NCI-H226 (cell line): ENCODE results near the gene VWA1.
"Not testable (repeated sequence)": the region's sequence is repeated elsewhere in the genome, so short reads cannot be mapped to it uniquely, and the experiment has no call there.

Source experiments
- DNase-seq: peaks from one replicate; pipeline ENCODE4 v3.0.0-alpha.2; 2015

The VWA1 gene, protein sequence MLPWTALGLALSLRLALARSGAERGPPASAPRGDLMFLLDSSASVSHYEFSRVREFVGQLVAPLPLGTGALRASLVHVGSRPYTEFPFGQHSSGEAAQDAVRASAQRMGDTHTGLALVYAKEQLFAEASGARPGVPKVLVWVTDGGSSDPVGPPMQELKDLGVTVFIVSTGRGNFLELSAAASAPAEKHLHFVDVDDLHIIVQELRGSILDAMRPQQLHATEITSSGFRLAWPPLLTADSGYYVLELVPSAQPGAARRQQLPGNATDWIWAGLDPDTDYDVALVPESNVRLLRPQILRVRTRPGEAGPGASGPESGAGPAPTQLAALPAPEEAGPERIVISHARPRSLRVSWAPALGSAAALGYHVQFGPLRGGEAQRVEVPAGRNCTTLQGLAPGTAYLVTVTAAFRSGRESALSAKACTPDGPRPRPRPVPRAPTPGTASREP

DNA sequence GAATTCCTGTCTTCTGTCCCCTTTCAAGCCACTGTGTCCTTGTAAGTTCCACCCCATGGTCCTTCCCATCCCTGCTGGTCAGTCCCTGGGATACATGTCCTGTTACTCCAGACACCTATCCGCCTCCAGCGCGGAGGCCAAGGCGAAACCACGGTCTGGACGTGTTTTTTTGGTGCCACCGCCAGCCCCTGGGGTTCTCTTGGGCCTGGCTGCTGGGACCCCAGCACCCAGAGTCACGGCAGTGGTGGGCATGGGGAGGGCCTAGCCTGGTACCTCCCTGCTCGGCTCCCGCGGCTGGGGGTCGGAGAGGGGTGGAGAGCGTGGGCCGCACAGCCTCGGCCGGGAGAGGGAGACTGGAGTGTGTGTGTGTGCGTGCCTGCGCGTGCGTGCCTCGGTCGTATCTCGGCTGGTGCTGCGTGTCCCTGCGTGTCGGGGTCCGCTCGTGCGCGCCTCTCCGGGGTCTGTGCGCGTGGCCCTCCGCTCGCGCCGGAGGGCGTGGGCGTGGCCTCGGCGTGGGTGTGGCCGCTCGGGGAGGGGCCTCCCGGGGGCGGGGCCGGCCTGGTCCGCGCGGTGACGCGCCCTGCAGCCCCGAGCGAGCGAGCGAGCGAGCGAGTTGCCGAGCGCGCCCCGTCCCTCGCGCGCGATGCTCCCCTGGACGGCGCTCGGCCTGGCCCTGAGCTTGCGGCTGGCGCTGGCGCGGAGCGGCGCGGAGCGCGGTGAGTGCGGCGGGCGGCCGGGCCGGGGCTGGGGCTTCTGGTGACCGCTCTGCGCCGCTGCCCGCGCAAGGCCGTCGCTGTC lies at the start of gene VWA1:
Gene VWA1, plus strand, starts transcription at position 585 of the 798 bp plus-strand sequence. Its CDS starts 59 bp downstream, at position 644.
- DNase-seq, result no peak

DNA sequence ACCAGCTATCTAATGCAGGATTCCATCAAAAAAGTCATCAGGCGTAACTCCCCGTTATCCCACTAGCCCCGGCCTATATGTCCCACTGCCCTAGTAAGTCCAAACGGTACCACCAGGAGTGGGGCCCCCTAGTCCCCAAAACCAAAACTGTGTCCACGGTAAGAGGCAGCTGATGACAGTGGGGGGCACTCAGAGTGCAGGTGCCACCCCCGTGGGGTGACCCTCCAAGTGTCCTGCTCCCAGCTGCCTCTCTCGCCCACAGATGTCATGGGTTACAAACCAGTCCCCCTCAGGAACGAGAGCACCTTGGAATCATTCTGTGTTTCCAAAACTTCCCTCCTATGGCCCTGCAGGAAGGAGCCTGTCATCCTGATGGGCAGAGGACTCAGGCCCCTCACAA lies 49.6 kb upstream of the VWA1 start:
- DNase-seq, result no peak

DNA sequence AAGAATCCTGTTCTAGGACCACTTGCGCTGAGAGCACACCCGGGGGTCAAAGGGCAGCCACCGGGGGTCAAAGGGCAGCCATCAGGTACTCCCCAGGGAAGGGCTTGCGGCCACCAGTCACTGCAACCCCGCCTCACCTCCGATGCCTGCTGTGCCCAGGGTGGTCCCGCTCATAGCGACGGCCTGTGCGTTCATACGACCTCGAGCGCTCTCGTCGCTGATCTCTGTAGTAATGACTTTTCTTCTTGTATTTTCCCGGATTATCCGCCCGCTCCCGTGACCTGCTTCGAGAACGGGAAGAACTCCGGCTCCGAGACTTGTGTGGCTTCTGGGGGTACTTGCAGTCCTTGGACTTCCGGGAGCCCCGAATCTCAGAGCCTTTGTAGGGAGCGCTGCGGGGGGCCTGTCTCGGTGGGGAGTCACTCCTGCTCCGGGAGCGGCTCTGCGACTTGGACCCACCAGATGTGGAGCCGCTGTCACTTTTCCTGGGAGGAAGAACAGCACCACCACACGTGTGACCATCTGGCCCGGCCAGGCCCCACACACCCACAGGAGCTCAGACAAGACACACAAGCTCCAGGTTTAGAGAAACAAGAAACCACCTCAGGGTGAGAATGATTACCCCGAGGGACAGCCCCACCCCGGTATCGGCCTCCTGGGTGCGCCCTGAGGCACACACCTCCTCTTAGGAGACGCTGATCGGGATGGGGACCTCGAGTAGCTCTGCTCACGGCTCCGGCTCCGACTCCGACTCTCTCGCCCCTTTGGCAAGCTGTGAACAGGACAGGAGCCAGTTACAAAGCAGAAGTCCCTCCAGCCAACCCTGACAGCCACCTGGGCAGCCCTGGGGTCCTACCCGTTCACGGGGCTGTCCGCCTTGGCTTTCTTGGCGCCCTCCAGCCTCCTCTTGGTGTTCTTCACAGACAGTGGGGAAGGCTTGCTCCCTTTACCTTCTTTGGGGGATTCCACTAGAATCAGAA lies 48.1 kb upstream of the VWA1 start:
- DNase-seq, result no peak

DNA sequence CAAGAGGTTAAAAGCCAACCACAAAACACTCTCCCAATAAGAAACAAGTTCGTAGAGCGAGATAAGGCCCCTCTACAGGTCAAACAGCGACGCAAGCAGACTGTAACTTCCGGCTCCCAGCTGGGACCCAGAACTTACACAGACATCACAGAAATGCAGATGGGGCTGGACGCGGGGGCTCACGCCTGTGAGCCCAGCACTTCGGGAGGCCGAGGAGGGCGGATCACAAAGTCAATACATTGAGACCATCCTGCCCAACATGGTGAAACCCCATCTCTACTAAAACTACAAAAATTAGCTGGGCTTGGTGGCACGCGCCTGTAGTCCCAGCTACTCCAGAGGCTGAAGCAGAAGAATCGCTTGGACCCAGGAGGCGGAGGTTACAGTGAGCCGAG lies 47.4 kb upstream of the VWA1 start:
- DNase-seq, result no peak

DNA sequence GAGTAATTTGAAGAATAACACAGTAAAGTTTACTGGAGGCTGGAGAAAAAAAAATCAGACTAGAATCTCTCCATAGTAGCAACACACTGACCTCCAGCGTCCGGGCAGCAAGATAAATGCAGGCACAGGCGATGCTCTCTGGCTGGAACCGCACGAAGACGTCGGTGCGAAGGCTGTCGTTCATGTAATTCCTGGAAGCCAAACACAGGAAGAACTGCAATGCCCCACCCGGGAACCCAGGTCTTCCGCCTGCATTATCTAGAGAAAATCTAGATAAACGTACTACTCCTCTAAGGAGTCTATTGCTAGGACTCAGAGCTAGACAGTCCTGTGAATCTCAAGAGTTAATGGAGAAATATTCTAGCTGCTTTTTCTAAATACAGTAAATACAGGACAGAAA lies 44.8 kb upstream of the VWA1 start:
- no peak for DNase-seq

DNA sequence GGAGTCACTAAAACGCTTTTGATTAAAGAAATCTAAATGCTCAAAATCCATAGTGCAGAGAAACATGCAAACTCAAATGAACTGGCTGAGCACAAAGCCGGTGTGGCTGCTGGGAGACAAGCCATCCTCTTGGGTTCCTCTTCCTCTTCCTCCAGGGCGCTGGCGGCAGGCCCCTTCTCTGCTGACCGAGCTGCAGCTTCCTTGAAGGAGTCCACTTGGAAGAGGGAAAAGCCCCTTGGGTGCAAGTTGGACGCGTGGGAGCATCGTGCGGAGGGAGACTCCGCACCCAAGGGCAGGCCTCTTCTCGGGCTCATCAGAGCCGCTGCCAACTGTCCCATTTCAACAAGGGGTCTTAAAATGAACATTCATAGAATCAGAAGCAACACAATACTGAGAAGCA lies 44.3 kb upstream of the VWA1 start:
- DNase-seq, result no peak

DNA sequence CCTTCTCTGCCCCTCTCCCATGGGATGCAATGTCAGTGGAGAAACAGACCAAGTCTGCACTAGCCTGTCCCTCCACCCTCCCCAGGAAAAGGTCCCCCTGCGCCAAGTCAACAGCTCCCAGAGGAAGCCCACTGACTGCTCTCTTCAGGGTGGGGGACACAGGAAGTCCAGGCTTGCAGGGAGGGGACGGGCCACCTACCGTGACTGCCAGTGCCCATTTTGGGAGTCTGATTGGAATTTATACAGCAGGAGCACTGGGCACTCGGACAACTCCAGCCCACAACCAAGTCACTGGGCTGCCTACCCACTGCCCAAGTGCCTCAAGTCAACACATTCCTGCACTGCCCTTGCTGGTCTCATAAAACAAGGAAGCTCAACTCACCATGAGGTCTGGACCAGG lies 42.5 kb upstream of the VWA1 start:
- DNase-seq, result no peak

DNA sequence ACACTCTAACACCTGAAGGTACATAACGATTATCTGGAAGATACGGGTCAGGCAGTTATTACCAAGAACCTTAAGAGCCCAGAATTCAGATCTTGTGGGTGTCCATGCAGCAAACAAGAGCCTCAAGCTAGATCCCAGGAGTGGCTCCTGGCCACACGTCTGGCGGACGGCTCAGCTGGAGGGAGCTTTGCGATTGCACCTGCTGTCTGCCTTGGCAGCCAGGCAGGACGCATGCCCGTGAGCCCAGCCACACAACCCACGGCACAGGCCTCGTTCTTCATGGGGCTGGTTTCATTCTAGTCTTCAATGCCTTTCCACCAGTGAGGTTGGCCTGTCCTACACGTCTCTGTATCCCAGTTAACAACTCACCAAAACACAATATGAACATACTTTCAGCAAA lies 42.1 kb upstream of the VWA1 start:
- no peak for DNase-seq

DNA sequence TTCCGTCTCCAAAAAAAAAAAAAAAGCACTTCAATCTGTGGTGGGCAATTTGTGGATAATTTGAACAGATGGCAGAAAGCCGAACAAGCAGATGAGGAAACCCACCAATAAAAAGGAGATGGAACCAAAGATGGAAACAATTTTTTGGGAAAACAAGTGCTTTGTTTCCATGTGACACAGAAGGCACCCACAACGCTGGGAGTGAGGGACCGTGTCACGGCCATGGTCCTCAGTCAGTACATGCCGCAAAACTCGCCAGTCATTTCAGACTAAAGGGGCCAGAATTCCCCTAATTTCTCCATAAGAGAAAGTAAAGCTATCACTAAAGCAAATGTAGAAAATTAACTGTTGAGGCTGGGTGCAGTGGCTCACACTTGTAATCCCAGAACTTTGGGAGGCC lies 41.4 kb upstream of the VWA1 start:
- DNase-seq, result no peak

DNA sequence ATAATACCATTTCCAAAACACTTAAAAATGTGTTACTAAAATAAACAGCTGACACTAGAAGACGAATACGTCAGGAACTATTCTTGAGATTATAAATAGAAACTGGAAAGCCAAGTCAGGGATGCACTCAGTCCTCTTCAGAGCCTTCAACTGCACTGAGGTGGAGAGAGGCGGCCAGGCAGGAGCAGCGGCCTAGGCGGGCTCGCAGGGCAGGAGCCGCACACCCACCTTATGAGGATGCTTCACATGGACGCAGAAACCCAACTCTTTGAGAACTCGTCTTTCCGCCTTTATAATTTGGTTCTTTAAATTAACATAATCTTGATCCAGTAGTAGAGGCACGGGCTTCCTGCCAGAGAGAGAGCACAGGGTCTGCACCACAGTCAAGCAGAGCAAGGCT lies 40.3 kb upstream of the VWA1 start:
- no peak for DNase-seq

DNA sequence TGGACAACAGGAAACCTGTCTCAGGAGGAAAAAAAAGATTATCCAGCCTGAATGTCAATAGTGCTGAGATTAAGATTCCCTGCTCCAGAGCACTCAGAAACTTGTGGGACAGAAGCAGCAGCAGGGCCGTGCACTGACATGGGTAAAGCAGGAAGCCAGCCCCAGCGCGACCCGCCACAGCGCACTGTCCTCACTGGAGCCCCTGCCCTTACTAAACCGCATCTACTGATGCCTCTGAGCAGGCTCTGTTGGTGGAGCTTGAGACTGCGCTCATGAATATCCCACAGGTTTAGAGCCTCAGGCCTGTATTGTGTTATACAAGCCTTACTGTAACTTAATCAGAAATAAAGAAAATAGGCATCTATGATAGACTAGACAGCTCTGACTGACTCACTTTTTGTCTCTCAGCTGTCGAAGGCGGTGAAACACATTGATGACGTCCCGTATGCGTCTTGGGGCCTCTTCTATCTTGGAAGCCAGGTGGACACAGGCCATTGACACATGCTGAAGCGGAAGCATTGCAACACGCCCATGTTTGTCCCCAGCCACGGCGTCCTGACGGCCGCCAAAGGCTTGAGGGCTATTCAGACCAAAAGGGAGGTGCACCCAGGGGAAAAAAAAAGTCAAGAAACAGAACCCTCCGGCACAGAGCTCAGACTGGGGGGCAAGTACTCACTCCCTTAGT lies 37.5 kb upstream of the VWA1 start:
- no peak for DNase-seq

DNA sequence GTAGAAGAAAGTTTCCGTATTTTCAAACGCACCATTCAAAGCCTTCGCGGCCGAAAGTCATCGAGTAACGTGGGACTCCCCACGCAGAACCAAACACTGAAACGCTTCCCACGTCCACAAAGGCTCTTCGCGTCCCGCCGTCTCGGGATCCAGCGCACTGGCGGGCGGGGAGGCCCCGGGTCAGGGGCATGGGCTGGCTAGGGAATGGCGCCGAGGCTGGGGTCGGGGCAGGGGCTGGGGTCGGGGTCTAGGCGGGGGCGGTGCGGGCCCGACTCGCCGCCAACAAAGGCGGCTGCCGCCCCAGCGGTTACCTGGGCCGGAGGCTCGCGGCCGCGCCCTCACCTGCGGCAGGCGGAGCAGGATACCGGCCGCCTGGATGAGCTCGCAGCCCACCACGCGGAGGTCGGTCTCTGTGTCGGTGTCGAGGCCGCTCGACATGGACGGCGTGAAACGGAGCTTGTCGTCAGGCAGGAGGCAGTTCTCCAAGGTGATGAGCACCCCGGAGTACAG lies 36.8 kb upstream of the VWA1 start:
- DNase-seq, result no peak

DNA sequence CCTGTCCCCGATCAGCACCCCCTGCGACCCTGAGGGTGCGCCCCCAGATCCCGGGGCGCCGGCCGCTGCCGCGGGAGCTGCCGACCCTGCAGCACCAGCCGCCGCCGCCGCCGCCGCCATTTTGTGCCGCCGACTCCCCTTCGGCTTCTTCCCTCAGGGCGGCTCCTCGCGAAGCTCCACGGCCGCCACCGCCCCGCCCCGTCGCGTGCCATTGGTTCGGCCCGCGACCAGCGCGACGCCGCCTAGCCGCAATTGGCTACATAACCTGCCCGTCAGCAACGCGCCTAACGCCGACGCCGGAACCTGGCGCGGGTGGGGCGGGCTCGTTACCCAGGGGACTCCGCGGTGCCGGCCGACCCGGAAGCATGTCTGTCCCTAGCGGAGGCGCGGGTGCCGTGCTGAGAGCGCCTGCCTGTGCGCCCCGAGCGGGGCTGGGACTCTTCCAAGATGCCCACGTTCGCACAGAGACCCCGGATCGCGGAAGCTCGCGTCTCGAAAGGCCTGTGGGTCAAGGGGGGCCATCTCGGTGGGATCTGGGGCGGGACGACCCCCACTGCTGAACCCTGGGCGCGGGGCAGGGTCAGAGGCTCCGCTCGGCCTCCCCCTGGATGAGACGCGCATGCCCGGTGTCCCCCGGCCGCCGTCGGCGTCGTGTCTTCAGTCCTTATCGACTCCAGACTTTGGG lies 36.2 kb upstream of the VWA1 start, which contains the start of gene CCNL2:
Gene CCNL2, minus strand, starts transcription at position 149 of the 685 bp plus-strand sequence. Its CDS starts 29 bp downstream, at position 120.
- DNase-seq, result peak; percentile 95

DNA sequence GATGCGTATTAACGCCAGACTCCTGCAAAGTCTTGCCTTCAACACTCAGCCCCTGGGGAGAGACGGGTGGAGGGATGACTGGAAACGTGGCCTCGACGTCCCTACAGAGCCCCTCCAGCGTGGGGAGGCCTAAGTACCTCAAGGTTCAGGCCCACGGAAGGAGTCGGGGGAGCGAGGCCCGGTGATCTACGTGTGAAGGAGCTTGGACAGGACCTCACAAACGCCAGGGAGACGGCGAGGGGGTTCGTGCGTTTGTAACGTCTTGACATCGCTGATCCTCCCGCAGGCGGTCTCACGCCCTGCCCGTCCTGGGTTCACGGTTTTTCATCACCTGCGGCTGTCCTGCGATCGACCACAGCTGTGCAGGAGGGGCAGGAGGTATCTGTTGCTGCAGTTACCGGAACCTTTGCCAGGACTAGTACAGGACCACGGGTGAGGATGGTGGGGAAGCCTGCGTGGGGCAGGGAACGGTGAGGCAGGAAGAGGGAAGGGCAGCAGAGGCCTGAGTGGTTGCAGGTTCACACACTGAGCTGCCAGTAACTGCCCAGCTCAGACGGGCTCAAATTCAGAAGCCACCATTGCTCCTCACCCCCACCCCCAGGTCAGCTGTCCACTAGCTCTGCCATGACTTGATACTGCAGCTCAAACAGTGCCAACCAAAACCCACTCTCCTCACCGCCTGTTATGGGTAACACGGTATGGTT lies 35.5 kb upstream of the VWA1 start:
- no peak for DNase-seq

DNA sequence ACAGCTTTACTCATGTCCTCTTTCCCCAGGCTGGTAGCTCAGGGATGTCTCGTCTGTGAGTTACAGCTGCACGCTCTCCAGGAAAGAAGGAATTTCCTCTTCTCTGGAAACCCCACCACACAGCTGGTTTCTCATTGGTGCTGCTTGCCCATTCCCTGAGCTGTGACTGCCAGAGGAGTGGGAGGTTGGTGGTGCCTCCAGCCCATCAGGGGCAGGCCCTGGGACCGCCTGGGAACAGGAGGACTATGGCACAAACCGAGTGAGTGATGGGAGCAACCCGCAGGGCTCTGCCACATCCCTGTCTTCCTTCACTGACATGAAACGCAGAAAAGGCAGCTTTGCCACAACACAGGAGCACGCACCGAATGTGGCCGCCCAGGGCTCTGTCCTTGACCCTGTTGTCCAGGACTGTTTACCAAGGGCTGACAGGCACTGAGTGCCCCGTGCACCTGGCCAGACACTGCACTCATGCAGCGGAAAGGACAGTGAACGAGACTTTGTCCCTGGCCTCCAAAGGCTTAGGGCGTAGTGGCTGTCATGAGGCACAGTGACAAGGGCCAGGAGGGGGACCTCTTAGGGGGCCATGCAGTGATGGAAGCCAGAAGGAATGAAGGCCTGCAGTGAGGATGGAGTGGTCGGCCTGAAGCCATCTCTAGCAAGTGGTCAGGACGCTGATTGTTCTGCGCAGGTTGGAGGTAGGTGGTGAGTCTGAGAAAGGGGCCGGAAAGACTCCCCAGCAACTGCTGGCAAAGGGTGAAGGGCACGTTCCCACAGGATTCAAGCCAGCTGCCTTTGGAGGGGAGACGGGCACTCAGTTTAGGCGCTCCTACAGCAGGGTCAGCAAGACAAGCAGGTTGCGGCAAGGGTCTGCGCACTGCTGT lies 34.7 kb upstream of the VWA1 start:
- no peak for DNase-seq

DNA sequence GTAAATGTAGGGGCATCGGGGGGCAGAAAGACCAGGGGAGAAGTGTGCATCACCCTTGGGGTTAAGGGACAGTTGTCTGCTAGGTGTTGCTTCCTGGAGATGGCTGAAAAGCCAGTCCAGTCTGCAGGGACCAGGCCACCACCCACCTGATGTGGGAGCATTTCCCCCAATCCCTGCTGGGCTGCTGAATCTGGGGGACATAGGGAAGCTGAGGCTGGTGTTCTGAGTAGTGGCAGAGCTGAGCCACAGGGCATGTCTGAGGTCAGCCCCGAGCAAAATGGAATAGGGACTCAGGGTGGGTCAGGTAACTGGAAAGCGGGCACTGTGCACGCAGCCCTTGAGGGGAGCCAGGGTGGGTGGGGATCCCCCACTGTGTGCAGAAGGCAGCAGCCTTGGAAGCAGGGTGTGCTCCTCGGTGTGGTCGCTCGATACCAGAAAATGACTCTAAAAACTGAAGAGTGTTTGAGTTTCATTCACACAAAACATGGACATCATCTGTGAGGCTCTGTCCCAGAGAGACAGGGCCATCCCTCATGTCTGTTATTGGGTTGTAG lies 34.0 kb upstream of the VWA1 start:
- DNase-seq, result no peak

DNA sequence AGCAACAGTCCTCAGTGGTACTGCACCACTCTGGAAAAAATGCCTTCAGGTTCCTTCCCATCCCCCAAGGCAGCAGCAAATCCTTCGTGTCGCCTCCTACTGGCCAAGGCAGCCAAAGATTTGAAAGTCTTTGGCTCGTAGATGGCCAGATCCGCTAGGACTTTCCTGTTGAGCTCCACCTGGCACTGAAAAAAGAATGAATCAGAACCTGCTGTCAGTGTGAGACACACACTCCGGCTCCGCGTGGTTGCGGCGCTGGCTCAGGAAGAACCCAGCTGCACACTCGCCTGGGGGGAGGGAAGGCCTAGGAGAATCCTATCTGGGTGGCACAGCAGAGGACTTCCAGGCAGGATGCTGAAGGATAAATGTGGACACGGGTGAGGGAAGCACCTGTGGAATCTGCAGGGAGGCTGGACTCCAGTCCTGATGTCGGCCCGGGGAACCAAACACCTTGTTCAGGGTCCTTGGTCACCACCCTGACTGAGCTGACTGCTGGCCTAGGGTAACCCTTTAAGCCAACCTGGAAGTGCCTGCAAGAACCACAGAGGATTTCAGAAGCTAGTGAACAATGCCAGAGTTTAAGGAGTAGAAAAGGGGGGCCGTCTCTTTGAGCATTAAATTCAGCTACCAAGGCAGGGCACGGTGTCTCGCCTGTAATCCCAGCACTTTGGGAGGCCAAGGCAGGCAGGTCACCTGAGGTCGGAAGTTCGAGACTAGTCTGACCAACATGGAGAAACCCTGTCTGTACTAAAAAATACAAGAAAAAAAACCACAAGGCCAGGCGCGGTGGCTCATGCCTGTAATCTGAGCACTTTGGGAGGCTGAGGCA lies 33.2 kb upstream of the VWA1 start:
- peak; percentile 51 for DNase-seq

DNA sequence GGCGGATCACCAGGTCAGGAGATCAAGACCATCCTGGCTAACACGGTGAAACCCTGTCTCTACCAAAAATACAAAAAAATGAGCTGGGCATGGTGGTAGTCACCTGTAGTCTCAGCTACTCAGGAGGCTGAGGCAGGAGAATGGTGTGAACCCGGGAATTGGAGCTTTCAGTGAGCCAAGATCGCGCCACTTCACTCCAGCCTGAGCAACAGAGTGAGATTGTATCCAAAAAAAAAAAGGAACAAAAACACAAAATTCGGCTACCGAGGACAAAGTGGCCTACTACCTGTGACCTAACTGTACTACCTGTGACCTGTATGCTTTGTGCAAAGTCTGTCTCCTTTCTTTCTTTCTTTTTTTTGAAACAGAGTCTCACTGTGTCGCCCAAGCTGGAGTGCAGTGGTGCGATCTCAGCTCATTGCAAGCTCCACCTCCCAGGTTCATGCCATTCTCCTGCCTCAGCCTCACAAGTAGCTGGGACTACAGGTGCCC lies 32.5 kb upstream of the VWA1 start:
- DNase-seq, result not testable (repeated sequence)
